Right atrium auricular region (tissue), 2 donors: ENCODE data around the gene TFB1M. TPM values are rescaled to one million over a fixed set of nuclear protein-coding genes. Genes with fewer than 3 reads are reported as not detected.

Experiments
- DNase-seq: peaks from one replicate; pipeline ENCODE4 v3.0.0-alpha.2; 2019; ENCODE audit warnings: low spot score
- H3K27ac ChIP-seq, 2 donors: fragments of 200-600 bp; sonication (generic); 1 replicate in 1 of 2; 2 replicates in 1 of 2; pipeline ENCODE4 v1.5.1; 2016 to 2019
- H3K27me3 ChIP-seq, 2 donors: fragments of 200-600 bp; sonication (generic); one replicate each; pipeline versions ENCODE4 v1.5.1 to v1.6.0; 2017 to 2019
- H3K36me3 ChIP-seq: fragments of 200-600 bp; sonication (generic); one replicate; pipeline ENCODE4 v1.5.1; 2016
- H3K4me1 ChIP-seq, 2 donors: fragments of 200-600 bp; sonication (generic); one replicate each; pipeline versions ENCODE4 v1.5.1 to v1.6.0; 2017 to 2019
- H3K4me3 ChIP-seq, 2 donors: fragments of 200-600 bp; sonication (generic); 1 replicate in 1 of 2; 2 replicates in 1 of 2; pipeline ENCODE4 v1.5.1; 2017 to 2019; ENCODE audit warnings: mild to moderate bottlenecking in 1 of 2, moderate library complexity in 1 of 2
- H3K9me3 ChIP-seq, 2 donors: fragments of 200-600 bp; sonication (generic); one replicate each; pipeline ENCODE4 v1.5.1; 2019
- CTCF ChIP-seq, 2 donors: fragments of 200-600 bp; sonication (generic); IDR thresholded peaks; one replicate each; pipeline ENCODE4 v1.5.1; 2019; ENCODE audit warnings: antibody characterized with exemption in 2 of 2
- total RNA-seq, 2 donors: library from RNA; depleted of rRNA; stranded (reverse); fragments of >200 nt; gene quantifications; one replicate each; pipeline ENCODE4 v1.1.0, GENCODE V29; 2016

The TFB1M gene
- total RNA-seq, 2 donors from 2014 or later: 10.7 to 11.1 TPM

GRCh38 chr6:155333414-155333813 is 19.1 kb upstream of the TFB1M start:
- no peaks in the 10 kb centered on the region for H3K36me3 ChIP-seq
- H3K4me3 ChIP-seq: no peak overlapping the region
- no peak for DNase-seq
- H3K27ac ChIP-seq: no peak overlapping the region
- no peaks in the 10 kb centered on the region for H3K27me3 ChIP-seq
- H3K9me3 ChIP-seq: no peaks in the 10 kb centered on the region
- H3K4me1 ChIP-seq: no peaks in the 10 kb centered on the region
- no peak for TF ChIP-seq CTCF (IDR thresholded peaks at IDR 0.05)

- H3K9me3 ChIP-seq: no peaks in the 10 kb centered on the region
- H3K4me3 ChIP-seq: no peak overlapping the region
- no peaks in the 10 kb centered on the region for H3K27me3 ChIP-seq
- no peaks in the 10 kb centered on the region for H3K36me3 ChIP-seq
- no peak overlapping the region for H3K27ac ChIP-seq
- H3K4me1 ChIP-seq: no peaks in the 10 kb centered on the region
- DNase-seq: no peak
- TF ChIP-seq CTCF (IDR thresholded peaks at IDR 0.05): no peak
Observed at GRCh38 chr6:155330922-155331321, 16.6 kb upstream of the TFB1M start.

- no peaks in the 10 kb centered on the region for H3K9me3 ChIP-seq
- H3K4me1 ChIP-seq: no peaks in the 10 kb centered on the region
- no peak for TF ChIP-seq CTCF (IDR thresholded peaks at IDR 0.05)
- DNase-seq: no peak
- H3K36me3 ChIP-seq: no peaks in the 10 kb centered on the region
- no peak overlapping the region for H3K27ac ChIP-seq
- no peak overlapping the region for H3K4me3 ChIP-seq
- H3K27me3 ChIP-seq: no peaks in the 10 kb centered on the region
Observed at GRCh38 chr6:155330133-155330734, 15.9 kb upstream of the TFB1M start.

GRCh38 chr6:155329460-155330132 is 15.3 kb upstream of the TFB1M start:
- no peak for DNase-seq
- Histone ChIP-seq H3K36me3 (no peaks in the 10 kb centered on the region), H3K4me1 (no peaks in the 10 kb centered on the region), H3K9me3 (no peaks in the 10 kb centered on the region), H3K27ac (no peak overlapping the region), H3K4me3 (no peak overlapping the region), H3K27me3 (no peaks in the 10 kb centered on the region)
- no peak for TF ChIP-seq CTCF (IDR thresholded peaks at IDR 0.05)

- H3K9me3 ChIP-seq: no peaks in the 10 kb centered on the region
- H3K4me3 ChIP-seq: no peak overlapping the region
- DNase-seq: no peak
- no peaks in the 10 kb centered on the region for H3K4me1 ChIP-seq
- H3K36me3 ChIP-seq: no peaks in the 10 kb centered on the region
- no peak for TF ChIP-seq CTCF (IDR thresholded peaks at IDR 0.05)
- no peaks in the 10 kb centered on the region for H3K27me3 ChIP-seq
- no peak overlapping the region for H3K27ac ChIP-seq
Observed at GRCh38 chr6:155328539-155329459, 14.5 kb upstream of the TFB1M start.
